ENCODE results near the gene CATSPERB. TPM values are rescaled to one million over a fixed set of nuclear protein-coding genes. Genes with fewer than 3 reads are reported as not detected.

Gene CATSPERB
- total and polyA plus RNA-seq, 2 donors (not counting 3 experiments of a cell fraction or from before 2014, with no cell fraction given): not detected

GRCh38 chr14:91749868-91750267 is 18.0 kb upstream of the CATSPERB start:
- no peak overlapping the region for H3K27ac ChIP-seq (ENCODE audit: insufficient read depth, low read depth, low read length)
- CTCF ChIA-PET: interaction anchor here (1.0 kb wide), 1 partner anchor 19 kb away, joined by 3 read pairs; no protein-coding TSS in a partner anchor
- TF ChIP-seq POLR2AphosphoS5 (IDR thresholded peaks at IDR 0.05; ENCODE audit: insufficient read depth, low read depth, low read length) (no peak), JUN (IDR thresholded peaks at IDR 0.05; ENCODE audit: borderline replicate concordance, insufficient read depth, insufficient read length, low read depth) (no peak), MYC (IDR thresholded peaks at IDR 0.05; ENCODE audit: low read depth, low read length) (no peak), MAX (IDR thresholded peaks at IDR 0.05; ENCODE audit: insufficient read depth, insufficient read length) (no peak), GATA2 (IDR thresholded peaks at IDR 0.05; ENCODE audit: insufficient read depth, insufficient read length, low read depth, low read length) (no peak), EZH2 (IDR thresholded peaks at IDR 0.05; ENCODE audit: borderline replicate concordance, low read depth, low read length, severe bottlenecking) (no peak), POLR2A (IDR thresholded peaks at IDR 0.05; ENCODE audit: low read depth, low read length) (no peak), FOS (IDR thresholded peaks at IDR 0.05; ENCODE audit: borderline replicate concordance, insufficient read depth, low read length) (no peak)
- TF ChIP-seq, protein P1, sequence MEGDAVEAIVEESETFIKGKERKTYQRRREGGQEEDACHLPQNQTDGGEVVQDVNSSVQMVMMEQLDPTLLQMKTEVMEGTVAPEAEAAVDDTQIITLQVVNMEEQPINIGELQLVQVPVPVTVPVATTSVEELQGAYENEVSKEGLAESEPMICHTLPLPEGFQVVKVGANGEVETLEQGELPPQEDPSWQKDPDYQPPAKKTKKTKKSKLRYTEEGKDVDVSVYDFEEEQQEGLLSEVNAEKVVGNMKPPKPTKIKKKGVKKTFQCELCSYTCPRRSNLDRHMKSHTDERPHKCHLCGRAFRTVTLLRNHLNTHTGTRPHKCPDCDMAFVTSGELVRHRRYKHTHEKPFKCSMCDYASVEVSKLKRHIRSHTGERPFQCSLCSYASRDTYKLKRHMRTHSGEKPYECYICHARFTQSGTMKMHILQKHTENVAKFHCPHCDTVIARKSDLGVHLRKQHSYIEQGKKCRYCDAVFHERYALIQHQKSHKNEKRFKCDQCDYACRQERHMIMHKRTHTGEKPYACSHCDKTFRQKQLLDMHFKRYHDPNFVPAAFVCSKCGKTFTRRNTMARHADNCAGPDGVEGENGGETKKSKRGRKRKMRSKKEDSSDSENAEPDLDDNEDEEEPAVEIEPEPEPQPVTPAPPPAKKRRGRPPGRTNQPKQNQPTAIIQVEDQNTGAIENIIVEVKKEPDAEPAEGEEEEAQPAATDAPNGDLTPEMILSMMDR (IDR thresholded peaks at IDR 0.05; ENCODE audit: extremely low read depth in 1 of 2, insufficient read depth in 1 of 2, low read depth in 1 of 2, low read length in 2 of 2): no peak
- no peak overlapping the region for H2AFZ ChIP-seq (ENCODE audit: low read depth, low read length)
- no TSS peak for BruUV-seq (replicated peaks)
- H3K4me1 ChIP-seq (ENCODE audit: control insufficient read depth, extremely low read depth, insufficient read depth, low read length): no peaks in the 10 kb centered on the region
- H3K36me3 ChIP-seq (ENCODE audit: control insufficient read depth in 2 of 2, extremely low read depth in 1 of 2, insufficient read depth in 2 of 2, low read length in 2 of 2): no peaks in the 10 kb centered on the region
- DNase-seq (ENCODE audit: low read depth, low spot score) (no peak), FAIRE-seq (no peak)
- H3K9me1 ChIP-seq (replicated peaks; ENCODE audit: control insufficient read depth, extremely low read depth, insufficient read depth, low read length): no peaks in the 10 kb centered on the region
- no peak overlapping the region for H3K4me3 ChIP-seq (replicated peaks in 1 of 3; ENCODE audit: insufficient read depth in 1 of 3, low read depth in 1 of 3, low read length in 3 of 3)
- H3K79me2 ChIP-seq (ENCODE audit: control insufficient read depth, insufficient read depth, low read length): no peaks in the 10 kb centered on the region
- no peaks in the 10 kb centered on the region for H4K20me1 ChIP-seq (replicated peaks; ENCODE audit: control insufficient read depth, extremely low read depth, insufficient read depth, low read length)
- H3K4me2 ChIP-seq (ENCODE audit: insufficient read depth, low read length): no peak overlapping the region
- H3K9me3 ChIP-seq (replicated peaks; ENCODE audit: control insufficient read depth, insufficient read depth, low read length): no peaks in the 10 kb centered on the region
- H3K9ac ChIP-seq (replicated peaks; ENCODE audit: extremely low read depth, insufficient read depth, low read length): no peak overlapping the region
- H3K27me3 ChIP-seq (ENCODE audit: control insufficient read depth in 2 of 2, insufficient read depth in 2 of 2, low read length in 2 of 2): peaks cover 0 to 7% of the 10 kb centered on the region in 2 experiments
- intact Hi-C loops (cut with micrococcal nuclease) (no loop called here), dilution Hi-C loops (cut with MboI; ENCODE audit: extremely low pct_ligation_motif_present, low sequenced_read_pairs) (no loop called here)
- POLR2A ChIA-PET: no interaction called here

Data from endothelial cell of umbilical vein (primary cell).